Testis (tissue), 2 donors: ENCODE measurements around the gene TNPO3.

ENCODE experiments used
- CTCF ChIP-seq, 3 experiments: fragments of 450-650 bp in 2 of 3; fragments of 200-600 bp in 1 of 3; sonication (generic) in 1 of 3; IDR thresholded peaks; one replicate each; pipeline ENCODE4 v1.5.1; 2016 to 2019; ENCODE audit warnings: antibody characterized with exemption in 3 of 3, mild to moderate bottlenecking in 2 of 3, moderate library complexity in 1 of 3
- POLR2A ChIP-seq: fragments of 450-650 bp; IDR thresholded peaks from one replicate; pipeline ENCODE4 v1.6.1; 2017; ENCODE audit warnings: antibody characterized with exemption, mild to moderate bottlenecking, moderate library complexity

GRCh38 chr7:129041142-129042085 lies 13.5 kb downstream of the TNPO3 start:
- TF ChIP-seq CTCF (IDR thresholded peaks at IDR 0.05): no peak
- TF ChIP-seq POLR2A: no peak
